Stimulated activated CD8-positive, alpha-beta memory T cell treated with anti-CD3 and anti-CD28 coated beads, Interleukin-2, amount 100 ng/mL, for 1 hour (primary cell): ENCODE data around the gene TYRP1.

Experiments
- DNase-seq, 2 donors: peaks; one replicate each; pipeline ENCODE4 v3.0.0-alpha.2; 2020; ENCODE audit warnings: low read depth in 2 of 2

Gene TYRP1

GRCh38 chr9:12697719-12698118 is 4.5 kb downstream of the TYRP1 start:
- DNase-seq: no peak

GRCh38 chr9:12698266-12698665 is 5.1 kb downstream of the TYRP1 start:
- no peak for DNase-seq

- DNase-seq: no peak
Measured at GRCh38 chr9:12698986-12699385, 5.8 kb downstream of the TYRP1 start.

- DNase-seq: no peak
Measured at GRCh38 chr9:12699529-12699928, 6.3 kb downstream of the TYRP1 start.

- no peak for DNase-seq
Measured at GRCh38 chr9:12701126-12701525, 7.9 kb downstream of the TYRP1 start.

GRCh38 chr9:12702160-12702758 is 9.1 kb downstream of the TYRP1 start:
- no peak for DNase-seq

GRCh38 chr9:12703996-12704395 is 10.8 kb downstream of the TYRP1 start:
- no peak for DNase-seq

GRCh38 chr9:12705738-12706391 is 12.7 kb downstream of the TYRP1 start:
- no peak for DNase-seq

GRCh38 chr9:12708562-12709298 is 15.5 kb downstream of the TYRP1 start:
- DNase-seq: no peak

- DNase-seq: no peak
Measured at GRCh38 chr9:12712532-12712931, 19.3 kb downstream of the TYRP1 start.

GRCh38 chr9:12715268-12715667 is 22.1 kb downstream of the TYRP1 start:
- no peak for DNase-seq

GRCh38 chr9:12716823-12717600 is 23.8 kb downstream of the TYRP1 start:
- DNase-seq: no peak

- no peak for DNase-seq
Measured at GRCh38 chr9:12717907-12718306, 24.7 kb downstream of the TYRP1 start.

GRCh38 chr9:12718482-12719026 is 25.4 kb downstream of the TYRP1 start:
- no peak for DNase-seq

GRCh38 chr9:12719431-12719830 is 26.2 kb downstream of the TYRP1 start:
- no peak for DNase-seq

- no peak for DNase-seq
Measured at GRCh38 chr9:12720551-12720950, 27.4 kb downstream of the TYRP1 start.

GRCh38 chr9:12722131-12722530 is 28.9 kb downstream of the TYRP1 start:
- no peak for DNase-seq

- no peak for DNase-seq
Measured at GRCh38 chr9:12723409-12724028, 30.3 kb downstream of the TYRP1 start.

- no peak for DNase-seq
Measured at GRCh38 chr9:12726795-12727194, 33.6 kb downstream of the TYRP1 start.

GRCh38 chr9:12730198-12730597 is 37.0 kb downstream of the TYRP1 start:
- no peak for DNase-seq

GRCh38 chr9:12730927-12731326 is 37.7 kb downstream of the TYRP1 start:
- no peak for DNase-seq

- no peak for DNase-seq
Measured at GRCh38 chr9:12732971-12733370, 39.8 kb downstream of the TYRP1 start.
